GM23248 (cell line): ENCODE measurements around the gene TCEAL3. TPM values are rescaled to one million over a fixed set of nuclear protein-coding genes. Genes with fewer than 3 reads are reported as not detected.

ENCODE experiments used
- DNase-seq: peaks from one replicate; pipeline ENCODE4 v3.0.0-alpha.2; 2015
- H2AFZ ChIP-seq: fragments of 200-600 bp; sonication (generic); 2 replicates; pipeline ENCODE4 v1.6.1; 2016; ENCODE audit warnings: antibody characterized with exemption
- H3F3A ChIP-seq: fragments of 200-600 bp; sonication (generic); 2 replicates; pipeline ENCODE4 v1.6.1; 2016; ENCODE audit warnings: mild to moderate bottlenecking, antibody characterized with exemption, mixed run types; ENCODE audit not compliant: insufficient read depth
- H3K27ac ChIP-seq: fragments of 200-600 bp; sonication (generic); 2 replicates; pipeline ENCODE4 v1.5.1; 2016; ENCODE audit warnings: mild to moderate bottlenecking
- H3K27me3 ChIP-seq: fragments of 200-600 bp; sonication (generic); replicated peaks from 2 replicates; pipeline ENCODE4 v1.6.1; 2016; ENCODE audit warnings: mild to moderate bottlenecking; ENCODE audit not compliant: insufficient read depth
- H3K36me3 ChIP-seq: fragments of 200-600 bp; sonication (generic); 2 replicates; pipeline ENCODE4 v1.6.1; 2016; ENCODE audit warnings: low read depth, mild to moderate bottlenecking
- H3K4me1 ChIP-seq: fragments of 200-600 bp; sonication (generic); 2 replicates; pipeline ENCODE4 v1.6.1; 2016; ENCODE audit warnings: mild to moderate bottlenecking; ENCODE audit not compliant: insufficient read depth
- H3K4me2 ChIP-seq: fragments of 200-600 bp; sonication (generic); one replicate; pipeline ENCODE4 v1.6.1; 2016; ENCODE audit warnings: mild to moderate bottlenecking; ENCODE audit not compliant: unreplicated experiment
- H3K4me3 ChIP-seq: fragments of 200-600 bp; sonication (generic); 2 replicates; pipeline ENCODE4 v1.5.1; 2016; ENCODE audit warnings: mild to moderate bottlenecking
- H3K79me2 ChIP-seq: fragments of 200-600 bp; sonication (generic); 2 replicates; pipeline ENCODE4 v1.6.1; 2016; ENCODE audit warnings: mild to moderate bottlenecking; ENCODE audit not compliant: insufficient read depth
- H3K9ac ChIP-seq: fragments of 200-600 bp; sonication (generic); 2 replicates; pipeline ENCODE4 v1.6.1; 2016; ENCODE audit warnings: mild to moderate bottlenecking
- H3K9me2 ChIP-seq: fragments of 200-600 bp; sonication (generic); 2 replicates; pipeline ENCODE4 v1.6.1; 2016; ENCODE audit warnings: mixed run types, mild to moderate bottlenecking, moderate library complexity; ENCODE audit not compliant: insufficient read depth
- H3K9me3 ChIP-seq: fragments of 200-600 bp; sonication (generic); one replicate; pipeline ENCODE4 v1.6.1; 2017; ENCODE audit warnings: low read depth
- H4K20me1 ChIP-seq: fragments of 200-600 bp; sonication (generic); 2 replicates; pipeline ENCODE4 v1.6.0; 2016; ENCODE audit not compliant: insufficient read depth
- EZH2 ChIP-seq: fragments of 200-600 bp; sonication (generic); IDR thresholded peaks from 2 replicates; pipeline ENCODE4 v1.6.1; 2018; ENCODE audit warnings: antibody characterized with exemption, mild to moderate bottlenecking; ENCODE audit not compliant: insufficient read depth, poor library complexity, severe bottlenecking
- EZH2phosphoT487 ChIP-seq: fragments of 200-600 bp; sonication (generic); IDR thresholded peaks from 2 replicates; pipeline ENCODE4 v1.6.1; 2018; ENCODE audit warnings: antibody characterized with exemption, moderate library complexity, mild to moderate bottlenecking, low read depth; ENCODE audit not compliant: insufficient read depth
- WGBS, 2 experiments: methylation state at CpG; one replicate each; pipeline ENCODE4 v1.1.6; 2015 to 2017; ENCODE audit warnings: low lambda C conversion rate in 2 of 2, low coverage in 1 of 2; ENCODE audit errors: missing lambda C conversion rate in 2 of 2; 5-methylcytosine and 5-hydroxymethylcytosine counted together
- in situ Hi-C: fragments of 300-500 bp; cut with MboI; formaldehyde crosslinking; loops from 2 replicates; pipeline ENCODE4 v1.15.0; 2020
- polyA plus RNA-seq: library from polyadenylated mRNA; unstranded; fragments of >200 nt; fragmentation: Nextera tagmentation; extraction: Ambion mirVana; gene quantifications from 2 replicates; pipeline ENCODE4 v1.2.1, GENCODE V29; 2016
- total RNA-seq: library from RNA; depleted of rRNA; stranded (reverse); fragments of >200 nt; shearing (Covaris generic); gene quantifications from 2 replicates; pipeline ENCODE4 v1.2.3, GENCODE V29; 2014

The TCEAL3 gene
- total and polyA plus RNA-seq, 2 experiments from 2014 or later = 33.4 to 58.1 TPM

GRCh38 chrX:103615781-103616371 is 8.1 kb downstream of the TCEAL3 start:
- peak; percentile 36 for DNase-seq
- Histone ChIP-seq H3K9me2 (no peaks in the 10 kb centered on the region), H4K20me1 (no peaks in the 10 kb centered on the region), H2AFZ (no peak overlapping the region), H3F3A (peaks cover 40% of the 10 kb centered on the region), H3K36me3 (no peaks in the 10 kb centered on the region), H3K4me3 (no peak overlapping the region), H3K9ac (no peak overlapping the region), H3K9me3 (no peaks in the 10 kb centered on the region), H3K27me3 (no peaks in the 10 kb centered on the region), H3K4me2 (peak overlapping the region; percentile 48), H3K79me2 (peaks cover 16% of the 10 kb centered on the region), H3K4me1 (peaks cover 34% of the 10 kb centered on the region), H3K27ac (peak overlapping the region; percentile 53)
- no peak for TF ChIP-seq EZH2phosphoT487
- no peak for TF ChIP-seq EZH2
- in situ Hi-C loops = no loop called here

DNA sequence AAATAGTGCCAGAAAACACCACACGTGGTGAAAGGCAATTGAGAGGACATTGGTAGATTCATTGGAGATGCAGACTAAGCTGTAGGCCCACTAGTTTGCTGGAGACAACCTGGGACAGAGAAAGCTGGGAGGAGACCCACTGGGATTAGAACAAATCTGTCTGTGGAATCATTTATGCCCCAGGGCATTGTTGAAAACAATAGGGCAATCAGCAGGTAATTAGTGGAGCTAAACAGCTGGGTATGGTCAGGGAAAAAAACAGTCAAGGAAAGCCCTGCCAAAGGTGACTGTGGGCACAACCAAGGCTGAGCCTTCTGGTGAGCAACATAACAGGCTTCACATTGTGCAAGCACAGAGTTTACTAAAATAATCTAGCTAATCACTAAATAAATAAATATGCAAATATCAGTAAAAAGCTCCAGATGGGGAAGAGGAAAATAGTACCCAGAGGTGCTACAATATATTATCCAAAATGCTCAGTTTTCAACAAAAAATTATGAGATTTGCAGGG is 9.0 kb downstream of the TCEAL3 start:
- peaks cover 34% of the 10 kb centered on the region for H3K4me1 ChIP-seq
- H4K20me1 ChIP-seq = no peaks in the 10 kb centered on the region
- no peak overlapping the region for H2AFZ ChIP-seq
- H3K9me2 ChIP-seq = no peaks in the 10 kb centered on the region
- no peak overlapping the region for H3K4me2 ChIP-seq
- H3K79me2 ChIP-seq = peaks cover 16% of the 10 kb centered on the region
- no peak overlapping the region for H3K9ac ChIP-seq
- H3F3A ChIP-seq = peaks cover 40% of the 10 kb centered on the region
- WGBS, 2 experiments = 0 to 8% methylated on average over 1 of the region's 1 CpG
- no peaks in the 10 kb centered on the region for H3K9me3 ChIP-seq
- no peaks in the 10 kb centered on the region for H3K27me3 ChIP-seq
- peak overlapping the region; percentile 53; the same call in 1 of the 2 replicates for H3K27ac ChIP-seq
- TF ChIP-seq EZH2phosphoT487 = no peak
- no peak for TF ChIP-seq EZH2
- H3K36me3 ChIP-seq = no peaks in the 10 kb centered on the region
- no peak overlapping the region for H3K4me3 ChIP-seq
- in situ Hi-C loops = no loop called here
- peak; percentile 42 for DNase-seq

GRCh38 chrX:103624111-103624510 is 16.3 kb downstream of the TCEAL3 start:
- Histone ChIP-seq H3K27me3 (no peaks in the 10 kb centered on the region), H3F3A (peaks cover 6% of the 10 kb centered on the region; the same call in 1 of the 2 replicates), H3K36me3 (no peaks in the 10 kb centered on the region), H3K4me1 (peaks cover 12% of the 10 kb centered on the region), H3K79me2 (peaks cover 17% of the 10 kb centered on the region), H3K9ac (no peak overlapping the region), H3K9me2 (no peaks in the 10 kb centered on the region), H4K20me1 (no peaks in the 10 kb centered on the region), H2AFZ (no peak overlapping the region), H3K9me3 (no peaks in the 10 kb centered on the region), H3K27ac (no peak overlapping the region), H3K4me2 (no peak overlapping the region), H3K4me3 (no peak overlapping the region)
- no peak for DNase-seq
- WGBS, 2 experiments = 94 to 98% methylated on average over 4 of the region's 4 CpGs
- in situ Hi-C loops = no loop called here
- TF ChIP-seq EZH2phosphoT487 = no peak
- no peak for TF ChIP-seq EZH2

DNA sequence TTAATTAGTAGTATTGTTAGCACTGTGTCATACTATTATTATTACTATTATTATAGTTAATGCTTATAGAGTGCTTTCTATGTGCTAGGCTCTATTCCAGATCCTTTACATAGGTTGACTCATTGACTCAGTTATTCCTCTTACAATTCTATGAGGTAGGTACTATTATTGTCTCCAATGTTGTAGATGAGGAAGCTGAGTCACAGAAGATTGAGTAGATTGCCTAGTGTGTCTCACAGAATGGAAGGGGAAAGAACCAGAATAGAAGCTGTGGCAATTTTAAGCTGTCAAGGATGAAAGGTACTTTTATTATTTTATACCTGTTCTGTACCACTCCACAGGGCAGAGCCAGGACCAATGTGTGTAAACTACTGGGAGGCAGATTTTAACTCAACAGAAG is 19.1 kb downstream of the TCEAL3 start:
- H3K4me3 ChIP-seq = no peak overlapping the region
- peak overlapping the region; percentile 12 for H3K4me2 ChIP-seq
- H3K4me1 ChIP-seq = peaks cover 18% of the 10 kb centered on the region
- peaks cover 6% of the 10 kb centered on the region; the same call in 1 of the 2 replicates for H3F3A ChIP-seq
- no peak for TF ChIP-seq EZH2
- TF ChIP-seq EZH2phosphoT487 = no peak
- H3K9me3 ChIP-seq = no peaks in the 10 kb centered on the region
- peak overlapping the region; percentile 54 for H3K27ac ChIP-seq
- no peak overlapping the region for H2AFZ ChIP-seq
- no peaks in the 10 kb centered on the region for H3K36me3 ChIP-seq
- no peaks in the 10 kb centered on the region for H4K20me1 ChIP-seq
- no peaks in the 10 kb centered on the region for H3K9me2 ChIP-seq
- in situ Hi-C loops = no loop called here
- peak; percentile 69 for DNase-seq
- H3K27me3 ChIP-seq = no peaks in the 10 kb centered on the region
- H3K79me2 ChIP-seq = peaks cover 10% of the 10 kb centered on the region
- H3K9ac ChIP-seq = 0 out of 2 replicates have a peak overlapping the region, but pooled peaks have one; percentile 21
